NCI-H82 treated with DMSO at 0.1 percent for 48 hours (cell line): ENCODE measurements around the gene CAMSAP3.
"Not testable (repeated sequence)": the region's sequence is repeated elsewhere in the genome, so short reads cannot be mapped to it uniquely, and the experiment has no call there.

Experiments
- DNase-seq: peaks from one replicate; lab custom pipeline; 2025; ENCODE audit not compliant: unreplicated experiment; lab: John Stamatoyannopoulos, UW

Gene CAMSAP3

GRCh38 chr19:7577422-7577821 lies 18.2 kb upstream of the CAMSAP3 start:
- not testable (repeated sequence) for DNase-seq

- no peak for DNase-seq
These were observed 17.5 kb upstream of the CAMSAP3 start for GRCh38 chr19:7578127-7578526.

- no peak for DNase-seq
These were observed 16.5 kb upstream of the CAMSAP3 start for GRCh38 chr19:7579182-7579581.

- DNase-seq = no peak
These were observed 13.2 kb upstream of the CAMSAP3 start for GRCh38 chr19:7582446-7582845.

GRCh38 chr19:7589822-7590221 lies 5.8 kb upstream of the CAMSAP3 start:
- DNase-seq = no peak

- DNase-seq = no peak
These were observed 5.4 kb upstream of the CAMSAP3 start for GRCh38 chr19:7590256-7590655.

GRCh38 chr19:7596211-7596937 lies 711 bp downstream of the CAMSAP3 start:
- DNase-seq = no peak

- no peak for DNase-seq
These were observed 2.0 kb downstream of the CAMSAP3 start for GRCh38 chr19:7597689-7598088.

GRCh38 chr19:7598180-7598579 lies 2.5 kb downstream of the CAMSAP3 start:
- DNase-seq = no peak

GRCh38 chr19:7600721-7601120 lies 5.1 kb downstream of the CAMSAP3 start:
- DNase-seq = no peak

GRCh38 chr19:7602240-7602934 lies 6.7 kb downstream of the CAMSAP3 start:
- DNase-seq = no peak

- no peak for DNase-seq
These were observed 7.4 kb downstream of the CAMSAP3 start for GRCh38 chr19:7602935-7603497.

- no peak for DNase-seq
These were observed 8.3 kb downstream of the CAMSAP3 start for GRCh38 chr19:7603919-7604318.

- peak; percentile 3 for DNase-seq
These were observed 10.0 kb downstream of the CAMSAP3 start for GRCh38 chr19:7605490-7606222.

GRCh38 chr19:7606289-7606688 lies 10.6 kb downstream of the CAMSAP3 start:
- DNase-seq = no peak

GRCh38 chr19:7607212-7607873 lies 11.7 kb downstream of the CAMSAP3 start:
- DNase-seq = no peak

GRCh38 chr19:7607874-7608560 lies 12.4 kb downstream of the CAMSAP3 start:
- DNase-seq = no peak

- no peak for DNase-seq
These were observed 15.0 kb downstream of the CAMSAP3 start for GRCh38 chr19:7610491-7611240.

GRCh38 chr19:7611541-7612279 lies 16.0 kb downstream of the CAMSAP3 start:
- no peak for DNase-seq
